ENCODE measurements around the gene CYS1.

- TF ChIP-seq CTCF (conservative IDR thresholded peaks at IDR 0.05; ENCODE audit: low read length) (no peak), EZH2phosphoT487 (IDR thresholded peaks at IDR 0.05; ENCODE audit: borderline replicate concordance, low read depth, low read length) (no peak)
These were observed 40.1 kb upstream of the CYS1 start for GRCh38 chr2:10120158-10120876.
